Measurements from ENCODE around the gene LAMC1.

- no peak for TF ChIP-seq POLR2A (IDR thresholded peaks at IDR 0.05)
- no peak for TF ChIP-seq CTCF (IDR thresholded peaks at IDR 0.05)
Observed at GRCh38 chr1:183027031-183027430, 3.8 kb downstream of the LAMC1 start.
